ENCODE measurements around the gene HEATR9.

- TF ChIP-seq EZH2 (IDR thresholded peaks at IDR 0.05) (no peak), POLR2AphosphoS5 (IDR thresholded peaks at IDR 0.05; ENCODE audit: borderline replicate concordance, low read depth, low read length) (no peak)
These were observed 49.0 kb upstream of the HEATR9 start for GRCh38 chr17:35917519-35918213.
